HG02981 (cell line): ENCODE results near the gene UPK2.

Experiments
- ATAC-seq: cut with Tn5 transposase; IDR thresholded peaks from one replicate; pipeline ENCODE4 v1.9.1; 2021; ENCODE audit warnings: mild to moderate bottlenecking, moderate library complexity; ENCODE audit not compliant: unreplicated experiment

Gene UPK2

GRCh38 chr11:118956094-118956846, at the start of gene UPK2:
TSS of gene UPK2 (plus strand) at chr11:118956298. CDS start at chr11:118956351, 53 bp downstream.
- ATAC-seq, result peak; percentile 68

- peak; percentile 52 for ATAC-seq
Measured at GRCh38 chr11:118907051-118908042, 48.8 kb upstream of the UPK2 start.

GRCh38 chr11:118908264-118908663, 47.8 kb upstream of the UPK2 start:
- no peak for ATAC-seq

GRCh38 chr11:118908901-118909618, 47.0 kb upstream of the UPK2 start:
- no peak for ATAC-seq

- ATAC-seq, result no peak
Measured at GRCh38 chr11:118909619-118910308, 46.3 kb upstream of the UPK2 start.

GRCh38 chr11:118910309-118911112, 45.6 kb upstream of the UPK2 start:
- ATAC-seq, result no peak

GRCh38 chr11:118911113-118911879, 44.8 kb upstream of the UPK2 start:
- ATAC-seq, result no peak

- no peak for ATAC-seq
Measured at GRCh38 chr11:118911880-118912741, 44.0 kb upstream of the UPK2 start.

GRCh38 chr11:118912742-118913410, 43.2 kb upstream of the UPK2 start:
- ATAC-seq, result no peak

- no peak for ATAC-seq
Measured at GRCh38 chr11:118913411-118914125, 42.5 kb upstream of the UPK2 start.

- ATAC-seq, result no peak
Measured at GRCh38 chr11:118914178-118914918, 41.8 kb upstream of the UPK2 start.

- ATAC-seq, result no peak
Measured at GRCh38 chr11:118914987-118915386, 41.1 kb upstream of the UPK2 start.

- ATAC-seq, result no peak
Measured at GRCh38 chr11:118915396-118915795, 40.7 kb upstream of the UPK2 start.

GRCh38 chr11:118915941-118916841, 39.9 kb upstream of the UPK2 start:
- no peak for ATAC-seq

- no peak for ATAC-seq
Measured at GRCh38 chr11:118916842-118917388, 39.2 kb upstream of the UPK2 start.
